Calu3 (cell line): Measurements from ENCODE around the gene HCK. TPM values are rescaled to one million over a fixed set of nuclear protein-coding genes. Genes with fewer than 3 reads are reported as not detected.

Experiments used
- BruUV-seq: library from RNA; stranded (reverse); fragments of 400-500 nt; replicated peaks from 2 replicates; lab custom pipeline; 2021; lab: Mats Ljungman, UMichigan
- CTCF ChIA-PET: fragments of 300-600 bp; sonication (Branson Sonifier 250); formaldehyde crosslinking; loops from one replicate; lab custom pipeline; 2022; ENCODE audit warnings: antibody characterized with exemption; lab: Charles Lee
- DNase-seq: peaks from one replicate; pipeline ENCODE4 v3.0.0; 2022
- H3K27ac Mint-ChIP-seq: one replicate; pipeline ENCODE4 v1.8.0; 2022; ENCODE audit warnings: mixed read lengths; ENCODE audit not compliant: unreplicated experiment
- H3K27me3 Mint-ChIP-seq: one replicate; pipeline ENCODE4 v1.8.0; 2022; ENCODE audit warnings: mixed read lengths; ENCODE audit not compliant: unreplicated experiment
- H3K36me3 Mint-ChIP-seq: one replicate; pipeline ENCODE4 v1.8.0; 2022; ENCODE audit warnings: mild to moderate bottlenecking, moderate library complexity, mixed read lengths; ENCODE audit not compliant: insufficient read depth, unreplicated experiment
- H3K4me1 Mint-ChIP-seq: one replicate; pipeline ENCODE4 v1.8.0; 2022; ENCODE audit warnings: mild to moderate bottlenecking, low read depth, mixed read lengths; ENCODE audit not compliant: unreplicated experiment
- H3K4me3 Mint-ChIP-seq: one replicate; pipeline ENCODE4 v1.8.0; 2022; ENCODE audit warnings: mild to moderate bottlenecking, low read depth, moderate library complexity, mixed read lengths; ENCODE audit not compliant: unreplicated experiment
- H3K9me3 Mint-ChIP-seq: one replicate; pipeline ENCODE4 v1.8.0; 2022; ENCODE audit warnings: low read depth, mixed read lengths; ENCODE audit not compliant: unreplicated experiment
- intact Hi-C: fragments of 100-400 bp; cut with micrococcal nuclease; formaldehyde crosslinking; loops from one replicate; pipeline ENCODE4 v1.10.0; 2022; ENCODE audit not compliant: unreplicated experiment
- total RNA-seq: library from RNA; stranded (reverse); gene quantifications from 2 replicates; pipeline ENCODE4 v1.2.3, GENCODE V29; 2022
- TF ChIP-seq, protein P1 (sequence below): fragments of 200-600 bp; IDR thresholded peaks from one replicate; pipeline ENCODE4 v1.8.0; 2022; ENCODE audit warnings: antibody characterized with exemption; ENCODE audit not compliant: unreplicated experiment

Gene HCK
- total RNA-seq, 1 experiment from 2014 or later = not detected

DNA sequence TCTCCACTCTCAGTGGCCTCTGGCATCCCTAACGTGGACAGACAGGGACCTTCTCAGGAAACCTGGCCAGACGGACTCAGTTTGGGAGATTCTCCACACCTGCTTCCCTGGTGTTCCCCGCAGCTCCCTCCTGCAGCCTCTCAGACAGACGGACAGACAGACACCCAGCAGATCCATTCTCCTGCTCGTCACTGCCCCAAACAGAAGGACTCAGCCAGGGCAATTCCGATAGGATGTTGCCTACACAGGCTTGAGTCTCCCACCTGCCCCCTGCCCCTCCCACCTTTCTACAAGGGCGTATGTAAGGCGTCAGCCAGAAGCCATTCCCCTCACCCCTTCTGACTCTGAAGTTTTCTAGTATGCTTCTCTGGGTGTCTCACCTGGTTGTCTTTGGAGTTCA, 41.4 kb upstream of the HCK start:
- Mint-ChIP-seq H3K4me3 (no peak overlapping the region), H3K4me1 (peaks cover 8% of the 10 kb centered on the region), H3K9me3 (no peaks in the 10 kb centered on the region), H3K27ac (no peak overlapping the region), H3K36me3 (no peaks in the 10 kb centered on the region), H3K27me3 (peaks cover 98% of the 10 kb centered on the region)
- DNase-seq = no peak
- CTCF ChIA-PET = interaction anchor here (0.5 kb wide), 1 partner anchor 175 kb away, joined by 3 read pairs; no protein-coding TSS in a partner anchor
- TF ChIP-seq, protein P1, sequence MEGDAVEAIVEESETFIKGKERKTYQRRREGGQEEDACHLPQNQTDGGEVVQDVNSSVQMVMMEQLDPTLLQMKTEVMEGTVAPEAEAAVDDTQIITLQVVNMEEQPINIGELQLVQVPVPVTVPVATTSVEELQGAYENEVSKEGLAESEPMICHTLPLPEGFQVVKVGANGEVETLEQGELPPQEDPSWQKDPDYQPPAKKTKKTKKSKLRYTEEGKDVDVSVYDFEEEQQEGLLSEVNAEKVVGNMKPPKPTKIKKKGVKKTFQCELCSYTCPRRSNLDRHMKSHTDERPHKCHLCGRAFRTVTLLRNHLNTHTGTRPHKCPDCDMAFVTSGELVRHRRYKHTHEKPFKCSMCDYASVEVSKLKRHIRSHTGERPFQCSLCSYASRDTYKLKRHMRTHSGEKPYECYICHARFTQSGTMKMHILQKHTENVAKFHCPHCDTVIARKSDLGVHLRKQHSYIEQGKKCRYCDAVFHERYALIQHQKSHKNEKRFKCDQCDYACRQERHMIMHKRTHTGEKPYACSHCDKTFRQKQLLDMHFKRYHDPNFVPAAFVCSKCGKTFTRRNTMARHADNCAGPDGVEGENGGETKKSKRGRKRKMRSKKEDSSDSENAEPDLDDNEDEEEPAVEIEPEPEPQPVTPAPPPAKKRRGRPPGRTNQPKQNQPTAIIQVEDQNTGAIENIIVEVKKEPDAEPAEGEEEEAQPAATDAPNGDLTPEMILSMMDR = no peak
- no TSS peak for BruUV-seq
- intact Hi-C loops = no loop called here

DNA sequence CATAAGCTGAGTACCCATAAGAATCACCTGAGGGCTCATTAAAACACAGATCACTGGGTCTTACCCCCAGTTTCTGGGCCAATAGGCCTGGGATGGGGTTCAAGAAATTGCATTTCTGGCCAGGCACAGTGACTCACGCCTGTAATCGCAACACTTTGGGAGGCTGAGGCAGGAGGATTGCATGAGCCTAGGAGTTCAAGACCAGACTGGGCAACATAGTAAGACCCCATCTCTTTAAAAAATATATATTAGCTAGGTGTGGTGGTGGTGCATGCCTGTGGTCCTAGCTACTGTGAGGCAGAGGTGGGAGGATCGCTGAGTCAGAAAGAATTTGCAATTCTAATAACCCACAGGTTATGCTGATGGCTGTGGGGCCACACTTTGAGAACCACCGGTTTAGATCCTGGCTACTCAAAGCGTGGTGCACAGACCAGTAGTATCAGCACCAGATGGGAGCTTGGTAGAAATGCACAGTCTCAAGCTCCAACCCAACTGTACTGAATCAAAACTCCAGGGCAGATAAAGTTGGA, 39.8 kb upstream of the HCK start:
- intact Hi-C loops = no loop called here
- Mint-ChIP-seq H3K27ac (no peak overlapping the region), H3K9me3 (no peaks in the 10 kb centered on the region), H3K27me3 (peaks cover 98% of the 10 kb centered on the region), H3K36me3 (no peaks in the 10 kb centered on the region), H3K4me3 (no peak overlapping the region), H3K4me1 (peaks cover 7% of the 10 kb centered on the region)
- TF ChIP-seq, protein P1 = no peak
- no TSS peak for BruUV-seq
- CTCF ChIA-PET = interaction anchor here (0.5 kb wide), 1 partner anchor 713 kb away, joined by 3 read pairs; no protein-coding TSS in a partner anchor
- DNase-seq = no peak

DNA sequence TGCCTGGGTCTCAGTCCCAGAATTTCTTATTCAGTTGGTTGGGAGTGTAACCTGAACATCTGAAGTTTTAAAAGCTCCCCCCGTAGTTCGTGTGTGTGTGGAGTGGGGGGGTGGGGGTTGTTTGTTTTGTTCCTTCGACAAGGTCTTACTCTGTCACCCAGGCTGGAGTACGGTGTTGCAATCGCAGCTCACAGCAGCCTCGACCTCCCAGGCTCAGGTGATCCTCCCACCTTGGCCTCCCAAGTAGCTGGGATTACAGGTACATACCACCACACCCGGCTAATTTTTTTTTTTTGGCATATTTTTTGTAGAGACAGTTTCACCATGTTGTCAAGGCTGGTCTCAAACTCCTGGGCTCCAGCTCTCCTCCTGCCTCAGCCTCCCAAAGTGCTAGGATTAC, 38.7 kb upstream of the HCK start:
- BruUV-seq = no TSS peak
- Mint-ChIP-seq H3K27me3 (peaks cover 98% of the 10 kb centered on the region), H3K4me1 (no peaks in the 10 kb centered on the region), H3K4me3 (no peak overlapping the region), H3K27ac (no peak overlapping the region), H3K9me3 (no peaks in the 10 kb centered on the region), H3K36me3 (peaks cover 4% of the 10 kb centered on the region)
- CTCF ChIA-PET = interaction anchor here (0.6 kb wide), 1 partner anchor 150 kb away, joined by 3 read pairs; no protein-coding TSS in a partner anchor
- intact Hi-C loops = no loop called here
- TF ChIP-seq, protein P1 = no peak
- no peak for DNase-seq

DNA sequence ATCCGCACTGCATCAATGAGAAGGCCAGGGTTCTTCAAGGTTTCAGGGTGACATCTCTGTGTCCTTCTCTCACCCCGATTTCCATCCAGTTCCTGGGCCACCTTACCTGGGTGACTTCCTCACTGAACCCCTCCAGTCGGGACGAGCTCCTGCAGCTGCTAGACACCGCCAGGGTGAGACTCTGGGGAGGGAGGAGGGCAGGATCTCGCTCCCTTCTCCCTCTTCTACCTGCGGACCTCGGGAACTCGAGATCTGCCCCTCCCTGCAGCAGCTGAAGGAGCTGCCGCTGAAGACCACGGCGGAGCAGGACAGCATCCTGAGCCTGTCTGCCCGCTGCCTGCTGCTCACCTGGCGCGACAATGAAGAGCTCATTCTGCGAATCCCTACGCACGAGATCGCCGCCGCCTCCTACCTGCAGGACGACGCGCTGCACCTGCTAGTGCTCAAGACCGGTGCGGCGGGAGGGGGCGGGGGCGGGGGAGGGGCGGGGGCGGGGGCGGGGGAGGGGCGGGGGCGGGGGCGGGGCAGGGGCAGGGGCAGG, 34.3 kb upstream of the HCK start:
- intact Hi-C loops = no loop called here
- DNase-seq = peak; percentile 88
- peaks cover 95% of the 10 kb centered on the region for H3K27me3 Mint-ChIP-seq
- no peaks in the 10 kb centered on the region for H3K4me1 Mint-ChIP-seq
- H3K36me3 Mint-ChIP-seq = peaks cover 13% of the 10 kb centered on the region
- CTCF ChIA-PET = interaction anchor here (0.6 to 1.7 kb wide), 20 partner anchors 8 to 194 kb away, joined by 3 to 13 read pairs (median 4); partner anchors contain the start of gene PDRG1
- TF ChIP-seq, protein P1 = peak; percentile 86
- no peaks in the 10 kb centered on the region for H3K9me3 Mint-ChIP-seq
- no TSS peak for BruUV-seq
- peak overlapping the region; percentile 88 for H3K4me3 Mint-ChIP-seq
- peak overlapping the region; percentile 29 for H3K27ac Mint-ChIP-seq
